ENCODE results near the gene TPO.

- no peak for TF ChIP-seq CTCF (IDR thresholded peaks at IDR 0.05)
- no peak for TF ChIP-seq POLR2AphosphoS5 (IDR thresholded peaks at IDR 0.05)
Measured at GRCh38 chr2:1584051-1584531, 170.8 kb downstream of the TPO start.

Data from suprapubic skin (tissue), 3 donors.